ENCODE data around the gene OPCML.

The OPCML gene

DNA sequence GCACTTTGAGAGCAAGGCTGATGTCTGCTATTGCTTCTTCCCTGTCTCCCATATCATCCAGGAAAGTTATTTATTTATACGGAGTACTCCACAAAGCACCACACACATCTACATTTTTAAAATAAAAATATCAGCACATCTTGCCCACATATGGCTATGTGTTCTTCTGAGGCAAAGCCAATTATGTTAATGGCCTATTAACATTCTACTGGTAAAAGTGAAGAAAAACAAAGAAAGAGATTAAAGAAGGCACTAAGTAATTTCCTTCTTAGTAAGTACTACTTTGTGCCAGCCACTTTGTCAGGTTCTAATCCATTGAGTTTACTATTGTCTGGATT is 548.7 kb downstream of the OPCML start:
- Histone ChIP-seq H3K4me3 (ENCODE audit: low read depth, low read length) (no peak overlapping the region), H3K9me3 (ENCODE audit: severe bottlenecking) (no peaks in the 10 kb centered on the region), H3K27me3 (ENCODE audit: insufficient read depth, low read depth, severe bottlenecking) (no peaks in the 10 kb centered on the region), H3K27ac (no peak overlapping the region), H3K36me3 (no peaks in the 10 kb centered on the region)
- TF ChIP-seq, protein P1, sequence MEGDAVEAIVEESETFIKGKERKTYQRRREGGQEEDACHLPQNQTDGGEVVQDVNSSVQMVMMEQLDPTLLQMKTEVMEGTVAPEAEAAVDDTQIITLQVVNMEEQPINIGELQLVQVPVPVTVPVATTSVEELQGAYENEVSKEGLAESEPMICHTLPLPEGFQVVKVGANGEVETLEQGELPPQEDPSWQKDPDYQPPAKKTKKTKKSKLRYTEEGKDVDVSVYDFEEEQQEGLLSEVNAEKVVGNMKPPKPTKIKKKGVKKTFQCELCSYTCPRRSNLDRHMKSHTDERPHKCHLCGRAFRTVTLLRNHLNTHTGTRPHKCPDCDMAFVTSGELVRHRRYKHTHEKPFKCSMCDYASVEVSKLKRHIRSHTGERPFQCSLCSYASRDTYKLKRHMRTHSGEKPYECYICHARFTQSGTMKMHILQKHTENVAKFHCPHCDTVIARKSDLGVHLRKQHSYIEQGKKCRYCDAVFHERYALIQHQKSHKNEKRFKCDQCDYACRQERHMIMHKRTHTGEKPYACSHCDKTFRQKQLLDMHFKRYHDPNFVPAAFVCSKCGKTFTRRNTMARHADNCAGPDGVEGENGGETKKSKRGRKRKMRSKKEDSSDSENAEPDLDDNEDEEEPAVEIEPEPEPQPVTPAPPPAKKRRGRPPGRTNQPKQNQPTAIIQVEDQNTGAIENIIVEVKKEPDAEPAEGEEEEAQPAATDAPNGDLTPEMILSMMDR (IDR thresholded peaks at IDR 0.05; ENCODE audit: low read depth, low read length): no peak
- DNase-seq: no peak

DNA sequence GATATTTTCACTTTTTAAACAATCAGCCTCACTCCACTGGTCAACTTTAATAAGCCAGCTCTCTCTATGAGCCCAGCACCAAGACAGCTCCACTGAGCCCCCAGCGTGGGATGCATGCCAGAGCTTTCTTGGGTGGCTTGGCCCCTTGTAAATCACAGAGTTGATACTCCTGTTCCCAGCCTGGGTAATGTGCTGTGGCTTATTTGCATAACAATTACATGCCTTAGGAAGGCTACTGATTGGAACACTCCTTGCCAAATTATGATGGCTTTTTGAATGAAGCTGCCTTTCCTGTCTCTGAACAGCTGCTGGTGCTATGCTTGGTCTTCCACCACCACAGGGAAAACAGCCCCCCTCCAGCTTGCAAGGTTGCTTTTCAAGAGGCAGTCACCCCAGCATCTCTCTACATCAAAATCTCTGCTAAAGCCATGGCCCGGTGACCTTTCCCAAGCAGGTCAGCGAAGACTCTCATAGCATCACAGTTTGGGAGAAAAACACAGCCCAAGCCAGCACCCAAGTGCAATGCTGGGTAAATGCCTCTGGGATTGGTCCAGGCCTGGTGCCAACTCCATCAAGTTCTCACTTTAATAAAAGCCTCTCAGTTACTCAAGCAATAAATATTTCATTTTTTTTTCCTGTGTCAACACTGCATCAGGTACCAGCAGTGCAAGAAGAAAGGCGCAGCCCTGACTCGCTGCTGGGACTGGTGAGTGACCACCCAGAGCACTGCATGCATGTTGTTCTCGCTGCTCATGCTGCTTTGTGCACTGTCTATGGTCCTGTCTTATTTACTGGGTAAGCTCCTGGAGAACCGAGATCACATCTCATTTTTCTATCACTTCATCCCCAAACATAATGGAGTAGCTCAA is 549.3 kb downstream of the OPCML start:
- Histone ChIP-seq H3K27ac (no peak overlapping the region), H3K4me3 (ENCODE audit: low read depth, low read length) (no peak overlapping the region), H3K27me3 (ENCODE audit: insufficient read depth, low read depth, severe bottlenecking) (no peaks in the 10 kb centered on the region), H3K9me3 (ENCODE audit: severe bottlenecking) (no peaks in the 10 kb centered on the region), H3K36me3 (no peaks in the 10 kb centered on the region)
- TF ChIP-seq, protein P1 (IDR thresholded peaks at IDR 0.05; ENCODE audit: low read depth, low read length): no peak
- no peak for DNase-seq

DNA sequence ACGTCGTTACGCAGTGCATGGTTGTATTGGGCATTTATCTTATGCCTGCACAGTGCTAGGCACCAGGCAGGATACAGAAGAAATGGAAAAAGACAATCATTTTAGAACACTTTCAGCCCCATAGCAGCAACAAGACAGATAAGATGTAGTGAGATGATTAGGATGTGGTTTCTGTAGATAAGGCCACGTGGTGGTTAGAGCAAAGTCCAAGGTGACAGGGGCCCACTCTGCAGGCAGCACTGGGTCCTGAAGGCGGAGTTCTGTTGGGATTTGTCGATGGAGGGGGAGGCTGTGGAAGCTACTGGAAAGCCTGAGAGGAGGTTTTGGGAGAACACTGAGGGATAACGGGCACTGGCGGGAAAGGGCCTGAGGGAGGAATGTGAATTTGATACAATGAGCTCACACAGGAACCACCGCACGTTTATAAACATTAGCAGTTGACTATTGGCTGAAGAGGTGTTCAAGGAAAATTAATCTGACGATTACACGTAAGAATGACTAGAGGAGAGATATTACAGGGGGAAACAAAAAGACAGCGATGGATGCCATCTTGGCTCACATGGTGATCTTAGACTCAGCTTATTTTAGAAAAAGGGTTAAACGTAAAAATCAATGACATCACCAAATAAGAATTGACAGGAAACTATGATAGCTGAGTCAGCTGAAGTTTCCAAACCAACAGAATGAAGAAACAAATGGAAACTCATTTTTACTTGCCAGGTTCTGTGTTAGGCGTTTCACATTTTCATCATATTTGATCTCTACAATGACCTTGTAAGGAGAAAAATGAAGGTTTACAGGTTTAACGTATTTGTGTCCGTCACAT is 551.0 kb downstream of the OPCML start:
- Histone ChIP-seq H3K4me3 (ENCODE audit: low read depth, low read length) (no peak overlapping the region), H3K27ac (no peak overlapping the region), H3K36me3 (no peaks in the 10 kb centered on the region), H3K27me3 (ENCODE audit: insufficient read depth, low read depth, severe bottlenecking) (no peaks in the 10 kb centered on the region), H3K9me3 (ENCODE audit: severe bottlenecking) (no peaks in the 10 kb centered on the region)
- DNase-seq: no peak
- TF ChIP-seq, protein P1 (IDR thresholded peaks at IDR 0.05; ENCODE audit: low read depth, low read length): no peak

DNA sequence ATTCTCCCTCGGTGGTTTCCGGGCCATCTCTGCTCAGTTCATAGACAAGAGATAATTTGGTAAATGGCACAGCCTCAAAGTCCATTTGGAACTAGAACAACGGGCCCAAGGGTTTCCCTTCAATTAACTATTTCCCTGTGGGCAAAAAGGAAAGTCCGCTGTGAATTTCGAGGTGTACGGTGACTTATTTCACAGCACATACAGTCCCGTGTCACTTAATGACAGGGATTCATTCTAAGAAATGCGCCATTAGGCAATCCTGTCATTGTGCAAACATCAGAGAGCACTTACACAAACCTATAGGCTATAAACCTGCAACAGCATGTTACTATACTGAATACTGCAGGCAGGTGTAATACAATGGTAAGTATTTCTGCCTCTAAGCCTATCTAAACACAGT is 551.6 kb downstream of the OPCML start:
- DNase-seq: no peak
- TF ChIP-seq, protein P1 (IDR thresholded peaks at IDR 0.05; ENCODE audit: low read depth, low read length): no peak
- no peak overlapping the region for H3K4me3 ChIP-seq (ENCODE audit: low read depth, low read length)
- H3K27ac ChIP-seq: no peak overlapping the region
- H3K36me3 ChIP-seq: no peaks in the 10 kb centered on the region
- H3K9me3 ChIP-seq (ENCODE audit: severe bottlenecking): no peaks in the 10 kb centered on the region
- no peaks in the 10 kb centered on the region for H3K27me3 ChIP-seq (ENCODE audit: insufficient read depth, low read depth, severe bottlenecking)

DNA sequence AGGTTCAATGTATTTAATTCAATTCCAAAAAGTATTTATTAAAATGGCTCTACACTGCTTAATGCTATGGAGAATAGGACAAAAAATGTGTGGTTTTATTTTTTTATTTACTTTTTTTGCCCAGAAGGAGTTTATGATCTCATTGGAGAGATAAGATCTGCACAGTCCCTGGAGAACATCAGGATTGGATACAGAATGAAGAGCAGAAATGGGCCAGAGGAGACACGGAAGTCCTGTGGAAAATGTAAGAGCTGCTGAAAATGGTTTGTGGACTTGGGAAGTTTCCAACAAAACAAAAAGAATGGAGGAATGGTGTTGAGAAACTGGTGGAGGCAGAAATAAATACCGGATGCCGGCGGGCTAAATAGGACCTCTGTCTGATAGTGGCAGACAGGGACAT is 554.6 kb downstream of the OPCML start:
- no peak overlapping the region for H3K4me3 ChIP-seq (ENCODE audit: low read depth, low read length)
- no peaks in the 10 kb centered on the region for H3K9me3 ChIP-seq (ENCODE audit: severe bottlenecking)
- no peaks in the 10 kb centered on the region for H3K27me3 ChIP-seq (ENCODE audit: insufficient read depth, low read depth, severe bottlenecking)
- no peak for DNase-seq
- TF ChIP-seq, protein P1 (IDR thresholded peaks at IDR 0.05; ENCODE audit: low read depth, low read length): no peak
- H3K27ac ChIP-seq: no peak overlapping the region
- H3K36me3 ChIP-seq: no peaks in the 10 kb centered on the region

All from WERI-Rb-1 (cell line).